Dedifferentiated amniotic fluid mesenchymal stem cell (primary cell): Measurements from ENCODE around the gene RAPGEF6.
"Not testable (repeated sequence)": the region's sequence is repeated elsewhere in the genome, so short reads cannot be mapped to it uniquely, and the experiment has no call there.

Experiments used
- DNase-seq: peaks from one replicate; pipeline ENCODE4 v3.0.0-alpha.2; 2016; ENCODE audit errors: extremely low spot score

RAPGEF6 gene

GRCh38 chr5:131387255-131387654 lies 247.8 kb downstream of the RAPGEF6 start:
- no peak for DNase-seq

GRCh38 chr5:131386779-131387178 lies 248.2 kb downstream of the RAPGEF6 start:
- DNase-seq, result no peak

GRCh38 chr5:131386124-131386523 lies 248.9 kb downstream of the RAPGEF6 start:
- no peak for DNase-seq

DNA sequence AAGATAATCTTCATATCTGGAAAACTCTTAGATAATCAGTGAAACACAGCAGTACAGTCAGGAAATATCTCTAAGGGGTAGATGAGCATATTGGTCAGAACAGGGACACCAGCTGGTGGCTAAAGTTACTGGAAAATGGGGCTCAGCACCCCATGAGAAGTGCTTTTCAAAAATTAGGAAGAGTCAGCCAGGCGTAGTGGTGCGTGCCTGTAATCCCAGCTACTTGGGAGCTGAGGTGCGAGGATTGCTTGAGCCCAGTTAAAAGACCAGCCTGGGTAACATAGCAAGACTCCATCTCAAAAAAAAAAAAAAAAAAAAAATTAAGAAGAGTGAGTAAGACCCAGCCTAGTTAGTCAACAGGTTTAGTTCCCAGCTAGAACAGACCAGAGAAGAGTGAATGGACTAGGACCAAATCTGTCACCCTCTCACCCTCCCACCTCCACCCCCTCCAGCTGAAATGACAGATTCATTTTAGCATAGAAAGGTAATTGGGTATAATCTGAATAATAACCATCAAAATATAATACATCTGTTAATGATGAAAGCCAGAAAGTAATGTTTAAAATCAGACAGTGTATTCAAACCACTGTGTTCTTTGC lies 250.3 kb downstream of the RAPGEF6 start:
- no peak for DNase-seq

DNA sequence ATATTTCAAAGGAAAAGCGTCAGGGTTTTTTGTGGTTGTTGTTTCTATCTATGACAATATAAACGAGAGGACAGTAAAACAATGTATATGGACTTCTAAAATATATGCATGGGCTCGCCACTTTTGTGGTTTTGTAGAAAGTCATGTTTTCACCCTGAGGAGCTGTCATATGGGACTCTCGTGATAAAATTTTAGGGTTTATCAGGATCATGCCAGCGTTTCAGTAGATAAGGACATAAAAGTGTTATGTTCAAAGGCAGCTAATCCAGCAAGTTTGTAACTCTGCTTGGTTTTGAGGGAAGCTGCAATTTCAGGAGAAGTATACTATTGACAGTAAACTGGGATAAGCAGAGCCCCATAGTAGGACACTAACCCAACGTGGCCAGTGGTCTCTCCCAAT lies 250.9 kb downstream of the RAPGEF6 start:
- DNase-seq, result no peak

GRCh38 chr5:131382407-131383395 lies 252.3 kb downstream of the RAPGEF6 start:
- DNase-seq, result no peak

DNA sequence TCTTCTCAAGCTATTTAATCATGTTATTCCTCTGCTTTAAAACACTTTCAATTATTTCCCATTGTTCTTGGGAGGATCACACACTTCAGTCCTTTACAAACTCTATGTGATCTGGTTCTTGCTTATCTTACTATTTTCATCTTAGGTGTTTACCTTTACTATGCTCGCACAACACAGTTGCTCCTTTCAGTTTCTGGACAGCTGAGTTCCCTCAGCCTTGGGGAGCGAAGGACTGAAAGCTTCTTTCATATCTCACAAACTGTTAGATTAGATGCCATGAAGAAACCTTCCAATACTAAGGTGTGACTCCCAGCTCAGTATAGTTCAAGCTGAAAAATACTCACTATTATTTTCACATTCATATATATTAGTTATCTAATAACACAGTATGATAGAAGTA lies 253.3 kb downstream of the RAPGEF6 start:
- no peak for DNase-seq

DNA sequence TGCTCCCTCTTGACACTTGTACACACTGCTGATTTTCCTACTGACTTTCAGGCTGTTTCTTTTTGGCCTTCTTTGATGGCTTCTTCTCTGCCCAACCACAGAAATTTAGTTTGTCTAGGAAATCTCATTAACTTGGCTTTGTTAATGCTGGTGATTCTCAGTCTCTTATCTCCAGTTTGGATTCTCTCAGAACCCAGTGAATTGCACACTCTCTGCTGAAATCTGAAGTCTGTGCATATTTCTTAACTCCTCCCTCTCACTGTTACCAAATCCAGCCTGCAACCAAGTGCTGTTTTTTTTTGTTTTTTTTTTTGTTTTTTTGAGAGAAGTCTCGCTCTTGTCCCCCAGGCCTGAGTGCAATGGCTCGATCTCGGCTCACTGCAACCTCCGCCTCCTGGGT lies 254.0 kb downstream of the RAPGEF6 start:
- DNase-seq, result no peak

DNA sequence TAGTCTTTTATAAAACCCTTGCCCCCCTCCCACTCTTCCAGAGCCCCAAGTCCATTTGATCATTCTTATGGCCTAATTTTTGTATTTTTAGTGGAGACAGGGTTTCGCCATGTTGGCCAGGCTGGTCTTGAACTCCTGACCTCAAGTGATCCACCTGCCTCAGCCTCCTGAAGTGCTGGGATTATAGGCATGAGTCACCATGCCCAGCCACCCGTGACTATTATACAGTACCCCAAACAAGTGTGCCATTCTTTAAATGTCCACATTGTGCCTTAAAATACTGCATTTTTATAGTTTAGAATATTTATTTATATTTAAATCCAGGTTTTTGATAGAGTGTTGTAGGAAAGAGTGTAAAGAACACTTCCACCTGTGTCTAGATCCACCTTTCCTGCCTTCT lies 254.8 kb downstream of the RAPGEF6 start:
- DNase-seq, result not testable (repeated sequence)

GRCh38 chr5:131379723-131380122 lies 255.3 kb downstream of the RAPGEF6 start:
- DNase-seq, result no peak

DNA sequence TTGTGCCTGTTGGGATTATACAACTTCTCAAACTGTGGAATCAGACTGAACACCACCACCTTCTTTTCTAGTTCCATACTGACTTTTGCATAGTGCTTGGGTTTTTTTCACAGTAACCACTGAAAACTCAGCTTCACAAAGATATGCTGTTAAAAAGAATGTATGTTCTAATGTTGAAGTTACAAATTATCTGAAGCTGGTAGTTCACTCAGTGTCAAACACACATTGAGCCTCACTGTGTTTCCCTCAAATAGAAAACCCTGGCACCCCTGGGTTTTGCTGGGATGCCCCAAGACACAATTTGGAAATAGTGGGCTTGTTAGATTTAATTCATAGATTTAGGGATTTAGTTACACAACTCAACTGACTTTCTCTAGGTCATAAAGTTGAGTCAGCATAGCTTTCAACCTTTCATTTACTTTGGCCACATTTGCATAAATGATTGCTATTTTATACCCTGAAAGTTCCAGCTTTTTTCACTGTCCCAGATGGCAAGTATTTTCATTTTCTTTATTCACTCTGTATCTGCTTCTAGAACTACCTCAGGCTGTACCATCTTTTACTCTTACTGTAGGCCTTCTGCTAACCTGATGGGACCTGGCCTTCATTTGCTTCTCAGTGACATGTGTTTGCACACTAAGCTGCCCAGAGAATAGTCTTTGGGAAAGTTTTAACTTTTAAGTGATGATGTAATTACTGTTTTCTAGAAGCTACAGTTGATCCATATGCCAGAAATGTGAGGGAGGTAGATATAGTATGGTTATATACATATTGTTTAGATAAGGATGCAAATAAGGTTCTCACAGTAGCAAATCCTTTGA lies 256.1 kb downstream of the RAPGEF6 start:
- no peak for DNase-seq

GRCh38 chr5:131377785-131378325 lies 257.2 kb downstream of the RAPGEF6 start:
- DNase-seq, result no peak

DNA sequence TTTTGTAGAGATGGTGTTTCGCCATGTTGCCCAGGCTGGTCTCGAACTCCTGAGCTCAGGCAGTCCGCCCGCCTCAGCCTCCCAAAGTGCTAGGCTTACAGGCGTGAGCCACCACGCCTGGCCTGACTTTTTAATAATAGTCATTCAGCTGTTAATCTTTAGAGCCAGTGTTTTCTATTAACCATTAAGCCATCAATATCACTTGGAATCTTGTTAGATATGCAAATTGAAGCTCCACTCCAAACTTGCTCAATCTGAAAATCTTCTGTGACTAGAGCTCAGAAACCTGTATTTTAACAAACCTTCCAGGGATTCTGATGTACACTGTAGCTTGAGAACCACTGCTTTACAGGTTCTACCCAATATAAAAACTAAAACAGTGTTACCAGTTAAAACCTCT lies 257.7 kb downstream of the RAPGEF6 start:
- DNase-seq, result no peak

GRCh38 chr5:131375351-131375750 lies 259.7 kb downstream of the RAPGEF6 start:
- DNase-seq, result no peak
